HEK293 (cell line): Measurements from ENCODE around the gene BTG1.

Experiments
- CTCF ChIA-PET: fragments of 350-600 bp; formaldehyde crosslinking; extraction: SDS; loops from one replicate; lab custom pipeline; 2021; ENCODE audit warnings: antibody characterized with exemption; lab: Yijun Ruan, JAX
- POLR2A ChIA-PET: fragments of 300-600 bp; formaldehyde crosslinking; extraction: SDS; loops from one replicate; lab custom pipeline; 2020; ENCODE audit warnings: antibody characterized with exemption, inconsistent platforms; lab: Yijun Ruan, JAX
- H3K27ac ChIP-seq: fragments of 200-500 bp; sonication (Bioruptor generic); 2 replicates; pipeline ENCODE4 v1.5.1; 2014; ENCODE audit warnings: low read depth, low read length, control low read depth, inconsistent platforms; ENCODE audit errors: extremely low read depth
- H3K36me3 ChIP-seq, 2 experiments: fragments of 200-500 bp in 1 of 2; sonication (Bioruptor generic) in 1 of 2; 1 replicate in 1 of 2; 2 replicates in 1 of 2; pipeline ENCODE4 v1.5.1; 2014 to 2017; ENCODE audit warnings: inconsistent platforms in 2 of 2, low read length in 2 of 2; ENCODE audit not compliant: control insufficient read depth in 2 of 2, insufficient read depth in 1 of 2
- H3K4me1 ChIP-seq: fragments of 200-500 bp; sonication (Bioruptor generic); 2 replicates; pipeline ENCODE4 v1.5.1; 2014; ENCODE audit warnings: mild to moderate bottlenecking, low read length, inconsistent platforms; ENCODE audit not compliant: control insufficient read depth, insufficient read depth
- H3K4me3 ChIP-seq: 2 replicates; pipeline ENCODE4 v1.5.1; 2011; ENCODE audit warnings: low read depth, mild to moderate bottlenecking, control low read depth, low read length, moderate library complexity
- H3K9me3 ChIP-seq: fragments of 200-500 bp; sonication (Bioruptor generic); 2 replicates; pipeline ENCODE4 v1.5.1; 2014; ENCODE audit warnings: low read depth, low read length, inconsistent platforms; ENCODE audit not compliant: control insufficient read depth, insufficient read depth
- BCL11B ChIP-seq: fragments of 450-650 bp; formaldehyde crosslinking; IDR thresholded peaks from 2 replicates; pipeline ENCODE4 v1.5.1; 2016; ENCODE audit warnings: low read depth, missing biosample characterization, missing genetic modification characterization
- GLIS1 ChIP-seq: fragments of 450-650 bp; formaldehyde crosslinking; IDR thresholded peaks from 2 replicates; pipeline ENCODE4 v1.5.1; 2016; ENCODE audit warnings: missing biosample characterization, missing genetic modification characterization
- MYNN ChIP-seq: fragments of 450-650 bp; formaldehyde crosslinking; IDR thresholded peaks from 2 replicates; pipeline ENCODE4 v1.5.1; 2016; ENCODE audit warnings: missing biosample characterization, missing genetic modification characterization, borderline replicate concordance
- RBAK ChIP-seq: fragments of 450-650 bp; formaldehyde crosslinking; IDR thresholded peaks from 2 replicates; pipeline ENCODE4 v1.5.1; 2016; ENCODE audit warnings: missing biosample characterization, missing genetic modification characterization
- SCRT2 ChIP-seq: fragments of 450-650 bp; formaldehyde crosslinking; IDR thresholded peaks from 2 replicates; pipeline ENCODE4 v1.5.1; 2016; ENCODE audit warnings: missing biosample characterization, missing genetic modification characterization
- ZBTB48 ChIP-seq: fragments of 450-650 bp; formaldehyde crosslinking; IDR thresholded peaks from 2 replicates; pipeline ENCODE4 v1.5.1; 2016; ENCODE audit warnings: missing biosample characterization, missing genetic modification characterization
- ZEB2 ChIP-seq: fragments of 450-650 bp; formaldehyde crosslinking; IDR thresholded peaks from 2 replicates; pipeline ENCODE4 v1.5.1; 2016; ENCODE audit warnings: missing biosample characterization, missing genetic modification characterization
- ZNF121 ChIP-seq: fragments of 450-650 bp; formaldehyde crosslinking; IDR thresholded peaks from 2 replicates; pipeline ENCODE4 v1.5.1; 2016; ENCODE audit warnings: missing biosample characterization, missing genetic modification characterization
- ZNF133 ChIP-seq: fragments of 450-650 bp; formaldehyde crosslinking; IDR thresholded peaks from 2 replicates; pipeline ENCODE4 v1.5.1; 2016; ENCODE audit warnings: missing biosample characterization, missing genetic modification characterization
- ZNF157 ChIP-seq: fragments of 450-650 bp; formaldehyde crosslinking; IDR thresholded peaks from 2 replicates; pipeline ENCODE4 v1.5.1; 2016; ENCODE audit warnings: missing biosample characterization, missing genetic modification characterization
- ZNF211 ChIP-seq: fragments of 450-650 bp; formaldehyde crosslinking; IDR thresholded peaks from 2 replicates; pipeline ENCODE4 v1.5.1; 2016; ENCODE audit warnings: low read depth, missing biosample characterization, missing genetic modification characterization
- ZNF274 ChIP-seq, 2 experiments: fragments of 200-500 bp in 1 of 2; fragments of 450-650 bp in 1 of 2; sonication (Bioruptor generic) in 1 of 2; formaldehyde crosslinking in 1 of 2; IDR thresholded peaks; 2 replicates each; pipeline versions ENCODE4 v1.5.1 to v1.6.1; 2014 to 2016; ENCODE audit warnings: borderline replicate concordance in 1 of 2, inconsistent platforms in 1 of 2, low read length in 1 of 2, missing biosample characterization in 1 of 2, missing genetic modification characterization in 1 of 2
- ZNF529 ChIP-seq: fragments of 450-650 bp; formaldehyde crosslinking; IDR thresholded peaks from 2 replicates; pipeline ENCODE4 v1.5.1; 2017; ENCODE audit warnings: missing genetic modification characterization, missing biosample characterization; ENCODE audit not compliant: insufficient replicate concordance
- ZNF585B ChIP-seq: fragments of 450-650 bp; formaldehyde crosslinking; IDR thresholded peaks from 2 replicates; pipeline ENCODE4 v1.5.1; 2016; ENCODE audit warnings: missing biosample characterization, missing genetic modification characterization
- ZNF701 ChIP-seq: fragments of 450-650 bp; formaldehyde crosslinking; IDR thresholded peaks from 2 replicates; pipeline ENCODE4 v1.5.1; 2016; ENCODE audit warnings: missing biosample characterization, missing genetic modification characterization
- ZNF768 ChIP-seq: fragments of 450-650 bp; formaldehyde crosslinking; IDR thresholded peaks from 2 replicates; pipeline ENCODE4 v1.5.1; 2018; ENCODE audit warnings: missing biosample characterization, mild to moderate bottlenecking, missing genetic modification characterization
- ZNF785 ChIP-seq: fragments of 450-650 bp; formaldehyde crosslinking; IDR thresholded peaks from 2 replicates; pipeline ENCODE4 v1.5.1; 2016; ENCODE audit warnings: missing biosample characterization, missing genetic modification characterization
- ZXDB ChIP-seq: fragments of 450-650 bp; formaldehyde crosslinking; IDR thresholded peaks from 2 replicates; pipeline ENCODE4 v1.5.1; 2016; ENCODE audit warnings: missing biosample characterization, missing genetic modification characterization
- TF ChIP-seq, protein P1 (sequence below): fragments of 450-650 bp; IDR thresholded peaks from 2 replicates; pipeline ENCODE4 v1.5.1; 2018; ENCODE audit warnings: missing biosample characterization, missing genetic modification characterization
- TF ChIP-seq, protein P2 (sequence below): fragments of 450-650 bp; formaldehyde crosslinking; IDR thresholded peaks from 2 replicates; pipeline ENCODE4 v1.5.1; 2016; ENCODE audit warnings: missing biosample characterization, missing genetic modification characterization

BTG1 gene

DNA sequence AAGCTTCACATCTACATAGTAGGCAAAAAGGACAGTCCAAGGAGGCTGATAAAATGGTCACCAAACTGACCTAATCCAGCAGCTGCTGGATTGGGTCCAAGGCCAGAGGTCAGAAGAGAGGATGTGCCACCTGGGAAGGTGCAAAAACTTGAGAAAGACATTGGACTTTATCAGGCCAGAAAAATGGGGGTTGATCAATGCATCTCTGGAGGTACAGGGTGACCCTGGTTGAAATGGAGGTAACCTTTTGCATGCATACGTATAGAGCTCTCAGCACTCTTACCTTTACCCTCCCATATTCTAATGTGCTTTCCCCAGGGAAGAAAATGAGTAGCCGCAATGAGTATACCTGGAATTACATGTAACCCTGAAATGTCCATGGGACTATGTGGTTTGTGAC is 16.0 kb downstream of the BTG1 start (continued):
- TF ChIP-seq ZXDB (tag by site-specific recombination), result no peak
- no peak for TF ChIP-seq ZNF529 (tag by site-specific recombination)
- no peak for TF ChIP-seq ZNF701 (tag by site-specific recombination)
- TF ChIP-seq, protein P1, sequence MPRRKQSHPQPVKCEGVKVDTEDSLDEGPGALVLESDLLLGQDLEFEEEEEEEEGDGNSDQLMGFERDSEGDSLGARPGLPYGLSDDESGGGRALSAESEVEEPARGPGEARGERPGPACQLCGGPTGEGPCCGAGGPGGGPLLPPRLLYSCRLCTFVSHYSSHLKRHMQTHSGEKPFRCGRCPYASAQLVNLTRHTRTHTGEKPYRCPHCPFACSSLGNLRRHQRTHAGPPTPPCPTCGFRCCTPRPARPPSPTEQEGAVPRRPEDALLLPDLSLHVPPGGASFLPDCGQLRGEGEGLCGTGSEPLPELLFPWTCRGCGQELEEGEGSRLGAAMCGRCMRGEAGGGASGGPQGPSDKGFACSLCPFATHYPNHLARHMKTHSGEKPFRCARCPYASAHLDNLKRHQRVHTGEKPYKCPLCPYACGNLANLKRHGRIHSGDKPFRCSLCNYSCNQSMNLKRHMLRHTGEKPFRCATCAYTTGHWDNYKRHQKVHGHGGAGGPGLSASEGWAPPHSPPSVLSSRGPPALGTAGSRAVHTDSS, result no peak

GRCh38 chr12:92128612-92129011 is 17.0 kb downstream of the BTG1 start:
- H3K4me1 ChIP-seq, result peaks cover 6% of the 10 kb centered on the region; the same call in 1 of the 2 replicates
- POLR2A ChIA-PET, result no interaction called here
- no peak for TF ChIP-seq RBAK (tag by site-specific recombination)
- TF ChIP-seq, protein P2, sequence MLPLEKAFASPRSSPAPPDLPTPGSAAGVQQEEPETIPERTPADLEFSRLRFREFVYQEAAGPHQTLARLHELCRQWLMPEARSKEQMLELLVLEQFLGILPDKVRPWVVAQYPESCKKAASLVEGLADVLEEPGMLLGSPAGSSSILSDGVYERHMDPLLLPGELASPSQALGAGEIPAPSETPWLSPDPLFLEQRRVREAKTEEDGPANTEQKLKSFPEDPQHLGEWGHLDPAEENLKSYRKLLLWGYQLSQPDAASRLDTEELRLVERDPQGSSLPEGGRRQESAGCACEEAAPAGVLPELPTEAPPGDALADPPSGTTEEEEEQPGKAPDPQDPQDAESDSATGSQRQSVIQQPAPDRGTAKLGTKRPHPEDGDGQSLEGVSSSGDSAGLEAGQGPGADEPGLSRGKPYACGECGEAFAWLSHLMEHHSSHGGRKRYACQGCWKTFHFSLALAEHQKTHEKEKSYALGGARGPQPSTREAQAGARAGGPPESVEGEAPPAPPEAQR, result no peak
- no peak for TF ChIP-seq BCL11B
- CTCF ChIA-PET, result no interaction called here
- H3K36me3 ChIP-seq, result no peaks in the 10 kb centered on the region
- no peaks in the 10 kb centered on the region for H3K9me3 ChIP-seq
- H3K27ac ChIP-seq, result no peak overlapping the region
- H3K4me3 ChIP-seq, result no peak overlapping the region

DNA sequence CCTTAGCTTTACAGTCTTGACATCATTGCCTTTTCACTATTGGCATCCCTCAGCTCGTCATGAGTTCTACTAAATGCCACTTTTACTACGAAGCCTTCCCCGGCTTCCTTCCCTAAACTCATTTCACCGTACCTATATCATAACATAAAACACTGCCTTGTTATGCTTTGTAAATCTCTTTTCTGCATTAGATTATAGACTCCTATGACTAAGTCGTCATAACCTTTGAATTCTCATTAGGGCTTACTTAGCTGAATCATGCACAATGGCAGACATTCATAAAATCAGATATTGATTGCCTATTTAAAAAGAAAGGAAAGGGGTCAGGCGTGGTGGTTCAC is 21.0 kb downstream of the BTG1 start:
- TF ChIP-seq MYNN (tag by site-specific recombination) (no peak), ZNF121 (tag by site-specific recombination) (no peak), ZNF133 (tag by site-specific recombination) (no peak), ZNF585B (tag by site-specific recombination) (no peak), ZBTB48 (tag by site-specific recombination) (no peak), ZNF157 (no peak), GLIS1 (tag by site-specific recombination) (no peak), ZNF785 (tag by site-specific recombination) (no peak), ZNF768 (no peak), ZNF274 (IDR thresholded peaks at IDR 0.05; ENCODE audit: low read length) (no peak), ZNF274 (tag by site-specific recombination; IDR thresholded peaks at IDR 0.05; ENCODE audit: borderline replicate concordance) (no peak), SCRT2 (tag by site-specific recombination) (no peak), ZNF211 (tag by site-specific recombination) (no peak), ZEB2 (tag by site-specific recombination) (no peak)
- Histone ChIP-seq H3K36me3 (no peaks in the 10 kb centered on the region), H3K4me1 (no peaks in the 10 kb centered on the region), H3K4me3 (no peak overlapping the region), H3K27ac (no peak overlapping the region), H3K9me3 (no peaks in the 10 kb centered on the region)
- ChIA-PET CTCF (interaction anchor here (1.4 to 1.5 kb wide), 2 partner anchors 19 to 743 kb away, joined by 4 to 8 read pairs; no protein-coding TSS in a partner anchor), POLR2A (interaction anchor here (1.5 kb wide), 1 partner anchor 21 kb away, joined by 6 read pairs; the partner anchor contains the start of gene BTG1)
